HL-60 (cell line): Measurements from ENCODE around the gene UXS1.

ENCODE experiments used
- DNase-seq, 2 experiments: peaks; one replicate each; pipeline ENCODE4 v3.0.0-alpha.2; 2010 to 2020; ENCODE audit warnings: low read depth in 1 of 2, low spot score in 1 of 2
- H3K27ac ChIP-seq: fragments of 250-450 bp; sonication (Bioruptor Pico); replicated peaks from 2 replicates; pipeline ENCODE4 v1.5.1; 2020; ENCODE audit warnings: mild to moderate bottlenecking, moderate library complexity
- H3K27me3 ChIP-seq: fragments of 250-450 bp; sonication (Bioruptor Pico); 2 replicates; pipeline ENCODE4 v1.5.1; 2021; ENCODE audit warnings: mild to moderate bottlenecking, moderate library complexity; ENCODE audit not compliant: insufficient read depth, poor library complexity, severe bottlenecking
- H3K4me3 ChIP-seq: replicated peaks from 2 replicates; pipeline ENCODE4 v1.5.1; 2011; ENCODE audit warnings: mild to moderate bottlenecking, control low read depth, low read length; ENCODE audit not compliant: insufficient read depth
- GABPA ChIP-seq: IDR thresholded peaks from 2 replicates; pipeline ENCODE4 v1.6.1; 2012; ENCODE audit warnings: low read depth
- POLR2AphosphoS5 ChIP-seq: IDR thresholded peaks from 2 replicates; pipeline ENCODE4 v1.6.1; 2012; ENCODE audit warnings: low read depth
- SPI1 ChIP-seq: IDR thresholded peaks from 2 replicates; pipeline ENCODE4 v1.6.1; 2012; ENCODE audit warnings: low read depth, mild to moderate bottlenecking, borderline replicate concordance
- TF ChIP-seq, protein P1 (sequence below): IDR thresholded peaks from 2 replicates; pipeline ENCODE4 v1.6.1; 2012; ENCODE audit warnings: low read depth; ENCODE audit not compliant: insufficient replicate concordance
- TF ChIP-seq, protein P2 (sequence below): IDR thresholded peaks from one replicate; pipeline ENCODE4 v1.5.1; 2011; ENCODE audit warnings: low read length, control low read depth, inconsistent platforms; ENCODE audit not compliant: insufficient read depth

Gene UXS1

DNA sequence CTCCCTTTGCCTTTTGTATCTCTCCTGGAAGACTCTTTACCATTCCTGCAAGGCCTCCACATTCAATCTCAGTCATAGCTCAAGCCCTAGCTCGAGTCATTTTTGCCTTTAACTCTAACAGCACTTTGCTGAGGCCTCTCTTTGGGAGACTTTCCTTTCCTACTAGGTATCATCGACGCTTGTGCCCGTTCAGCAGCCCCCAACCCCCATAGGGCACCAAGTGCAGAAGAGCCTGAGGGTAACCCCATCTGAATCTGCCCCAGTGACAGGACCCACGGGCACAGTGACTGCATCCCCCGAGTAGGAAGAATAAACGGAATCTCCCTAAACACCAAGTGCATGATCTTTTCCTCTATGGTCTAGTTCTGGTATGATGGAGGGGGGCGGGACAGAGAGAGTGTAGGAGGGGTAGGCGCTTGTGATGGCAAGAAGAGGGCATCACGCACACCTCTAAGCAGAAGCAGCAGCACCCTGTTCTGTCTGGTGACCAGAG, 66.3 kb downstream of the UXS1 start:
- DNase-seq: no peak
- no peaks in the 10 kb centered on the region for H3K27me3 ChIP-seq
- TF ChIP-seq, protein P1, sequence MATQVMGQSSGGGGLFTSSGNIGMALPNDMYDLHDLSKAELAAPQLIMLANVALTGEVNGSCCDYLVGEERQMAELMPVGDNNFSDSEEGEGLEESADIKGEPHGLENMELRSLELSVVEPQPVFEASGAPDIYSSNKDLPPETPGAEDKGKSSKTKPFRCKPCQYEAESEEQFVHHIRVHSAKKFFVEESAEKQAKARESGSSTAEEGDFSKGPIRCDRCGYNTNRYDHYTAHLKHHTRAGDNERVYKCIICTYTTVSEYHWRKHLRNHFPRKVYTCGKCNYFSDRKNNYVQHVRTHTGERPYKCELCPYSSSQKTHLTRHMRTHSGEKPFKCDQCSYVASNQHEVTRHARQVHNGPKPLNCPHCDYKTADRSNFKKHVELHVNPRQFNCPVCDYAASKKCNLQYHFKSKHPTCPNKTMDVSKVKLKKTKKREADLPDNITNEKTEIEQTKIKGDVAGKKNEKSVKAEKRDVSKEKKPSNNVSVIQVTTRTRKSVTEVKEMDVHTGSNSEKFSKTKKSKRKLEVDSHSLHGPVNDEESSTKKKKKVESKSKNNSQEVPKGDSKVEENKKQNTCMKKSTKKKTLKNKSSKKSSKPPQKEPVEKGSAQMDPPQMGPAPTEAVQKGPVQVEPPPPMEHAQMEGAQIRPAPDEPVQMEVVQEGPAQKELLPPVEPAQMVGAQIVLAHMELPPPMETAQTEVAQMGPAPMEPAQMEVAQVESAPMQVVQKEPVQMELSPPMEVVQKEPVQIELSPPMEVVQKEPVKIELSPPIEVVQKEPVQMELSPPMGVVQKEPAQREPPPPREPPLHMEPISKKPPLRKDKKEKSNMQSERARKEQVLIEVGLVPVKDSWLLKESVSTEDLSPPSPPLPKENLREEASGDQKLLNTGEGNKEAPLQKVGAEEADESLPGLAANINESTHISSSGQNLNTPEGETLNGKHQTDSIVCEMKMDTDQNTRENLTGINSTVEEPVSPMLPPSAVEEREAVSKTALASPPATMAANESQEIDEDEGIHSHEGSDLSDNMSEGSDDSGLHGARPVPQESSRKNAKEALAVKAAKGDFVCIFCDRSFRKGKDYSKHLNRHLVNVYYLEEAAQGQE: no peak
- no peak for TF ChIP-seq POLR2AphosphoS5
- no peak for TF ChIP-seq SPI1
- TF ChIP-seq, protein P2, sequence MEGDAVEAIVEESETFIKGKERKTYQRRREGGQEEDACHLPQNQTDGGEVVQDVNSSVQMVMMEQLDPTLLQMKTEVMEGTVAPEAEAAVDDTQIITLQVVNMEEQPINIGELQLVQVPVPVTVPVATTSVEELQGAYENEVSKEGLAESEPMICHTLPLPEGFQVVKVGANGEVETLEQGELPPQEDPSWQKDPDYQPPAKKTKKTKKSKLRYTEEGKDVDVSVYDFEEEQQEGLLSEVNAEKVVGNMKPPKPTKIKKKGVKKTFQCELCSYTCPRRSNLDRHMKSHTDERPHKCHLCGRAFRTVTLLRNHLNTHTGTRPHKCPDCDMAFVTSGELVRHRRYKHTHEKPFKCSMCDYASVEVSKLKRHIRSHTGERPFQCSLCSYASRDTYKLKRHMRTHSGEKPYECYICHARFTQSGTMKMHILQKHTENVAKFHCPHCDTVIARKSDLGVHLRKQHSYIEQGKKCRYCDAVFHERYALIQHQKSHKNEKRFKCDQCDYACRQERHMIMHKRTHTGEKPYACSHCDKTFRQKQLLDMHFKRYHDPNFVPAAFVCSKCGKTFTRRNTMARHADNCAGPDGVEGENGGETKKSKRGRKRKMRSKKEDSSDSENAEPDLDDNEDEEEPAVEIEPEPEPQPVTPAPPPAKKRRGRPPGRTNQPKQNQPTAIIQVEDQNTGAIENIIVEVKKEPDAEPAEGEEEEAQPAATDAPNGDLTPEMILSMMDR: no peak
- TF ChIP-seq GABPA: no peak
- H3K4me3 ChIP-seq: no peak overlapping the region
- H3K27ac ChIP-seq: no peak overlapping the region

DNA sequence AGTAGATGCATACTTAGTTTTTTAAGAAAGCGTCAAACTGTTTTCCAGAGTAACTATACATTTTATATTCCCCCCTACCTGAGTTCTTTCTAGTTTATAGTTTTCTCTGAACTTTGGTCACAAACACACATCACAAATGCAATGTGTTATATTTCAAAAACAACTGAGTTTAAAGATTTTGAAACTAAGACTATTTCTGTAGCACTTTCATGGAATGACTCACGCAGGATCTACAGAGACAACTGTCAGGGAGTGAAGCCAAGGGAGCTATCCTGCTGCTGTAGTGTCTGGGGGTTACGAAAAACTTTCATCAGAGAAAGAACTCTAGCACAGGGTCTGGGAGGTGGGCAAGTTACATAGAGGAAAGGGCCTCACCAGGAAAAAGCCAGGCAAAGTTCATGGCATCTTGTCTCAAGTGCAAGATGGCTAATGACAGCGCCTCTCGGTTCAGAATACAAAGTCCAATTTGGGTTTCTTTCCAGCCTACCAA, 66.8 kb downstream of the UXS1 start:
- TF ChIP-seq GABPA: no peak
- TF ChIP-seq, protein P2: no peak
- TF ChIP-seq, protein P1: no peak
- no peak for TF ChIP-seq SPI1
- no peak for TF ChIP-seq POLR2AphosphoS5
- no peak for DNase-seq
- Histone ChIP-seq H3K4me3 (no peak overlapping the region), H3K27me3 (no peaks in the 10 kb centered on the region), H3K27ac (no peak overlapping the region)

DNA sequence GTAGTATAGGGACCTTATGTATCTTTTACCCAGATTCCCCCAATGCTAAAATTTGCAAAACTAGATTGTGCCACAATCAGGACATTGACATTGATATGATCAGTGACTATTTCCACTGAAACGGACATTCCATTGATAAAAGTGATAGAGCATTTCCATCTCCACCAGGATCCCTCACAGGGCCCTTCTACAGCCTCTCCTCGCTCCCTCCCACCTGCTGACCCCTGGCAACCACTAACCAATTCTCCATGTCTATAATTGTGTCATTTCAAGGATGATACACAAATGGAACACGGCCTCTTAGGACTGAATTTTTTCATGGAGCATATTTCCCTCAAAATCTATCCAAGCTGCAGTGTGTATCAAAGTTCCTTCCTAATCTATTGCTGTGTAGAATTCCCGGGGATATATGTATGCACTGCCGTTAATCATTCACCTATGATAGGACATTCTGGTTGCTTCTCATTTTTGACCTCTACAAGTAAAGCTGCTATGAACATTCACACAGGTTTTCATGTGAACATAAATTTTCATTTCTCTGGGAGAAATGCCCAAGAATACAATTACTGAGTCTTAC, 67.3 kb downstream of the UXS1 start:
- no peak overlapping the region for H3K27ac ChIP-seq
- DNase-seq: no peak
- TF ChIP-seq, protein P1: no peak
- TF ChIP-seq, protein P2: no peak
- TF ChIP-seq SPI1 (no peak), POLR2AphosphoS5 (no peak), GABPA (no peak)
- H3K27me3 ChIP-seq: no peaks in the 10 kb centered on the region
- H3K4me3 ChIP-seq: no peak overlapping the region
